ENCODE data around the gene LIPK.

GRCh38 chr10:88756660-88757059 is 50.6 kb downstream of the LIPK start:
- TF ChIP-seq GABPA (IDR thresholded peaks at IDR 0.05 in 1 of 2, conservative IDR thresholded peaks at IDR 0.05 in 1 of 2): no peak
- no peak for TF ChIP-seq EGR1 (IDR thresholded peaks at IDR 0.05; ENCODE audit: low read depth in 2 of 2)
- TF ChIP-seq CTCF (IDR thresholded peaks at IDR 0.05; ENCODE audit: low read depth, low read length, missing input control): no peak
- TF ChIP-seq SP1 (IDR thresholded peaks at IDR 0.05): no peak
- TF ChIP-seq JUND (IDR thresholded peaks at IDR 0.05): no peak
- TF ChIP-seq REST (IDR thresholded peaks at IDR 0.05): no peak
- TF ChIP-seq RAD21 (IDR thresholded peaks at IDR 0.05): no peak
- TF ChIP-seq YY1 (IDR thresholded peaks at IDR 0.05): no peak
- no peak for TF ChIP-seq MAX (IDR thresholded peaks at IDR 0.05)
- TF ChIP-seq ATF3 (IDR thresholded peaks at IDR 0.05): no peak
- no peak for TF ChIP-seq FOXA1 (IDR thresholded peaks at IDR 0.05)
